ENCODE results near the gene LHX3.

LHX3 gene

GRCh38 chr9:136223871-136224640 is 19.1 kb upstream of the LHX3 start:
- peaks cover 9 to 67% of the 10 kb centered on the region in 2 donors for H3K36me3 ChIP-seq (replicated peaks in 1 of 2; ENCODE audit: control insufficient read depth in 2 of 2, insufficient read depth in 2 of 2, low read length in 2 of 2)
- no peak overlapping the region for H3K14ac ChIP-seq (ENCODE audit: low read length)
- no peak overlapping the region for H2BK12ac ChIP-seq (ENCODE audit: low read length)
- peaks cover 22% of the 10 kb centered on the region for H3K79me1 ChIP-seq (ENCODE audit: low read depth, low read length)
- no peak overlapping the region for H2AK5ac ChIP-seq (ENCODE audit: low read depth, low read length)
- H2AFZ ChIP-seq (ENCODE audit: low read length), result no peak overlapping the region
- peak overlapping the region; percentile 53 for H3K23ac ChIP-seq (ENCODE audit: low read depth, low read length, poor library complexity)
- H3K27ac ChIP-seq (replicated peaks; ENCODE audit: low read length), result no peak overlapping the region
- no peak overlapping the region for H3K4me2 ChIP-seq (ENCODE audit: insufficient read depth, low read length, poor library complexity, severe bottlenecking)
- H3K18ac ChIP-seq (ENCODE audit: low read length), result peak overlapping the region; percentile 27
- no peak for DNase-seq (ENCODE audit: low spot score)
- no peaks in the 10 kb centered on the region for H3K4me1 ChIP-seq (ENCODE audit: control insufficient read depth in 2 of 2, insufficient read depth in 1 of 2, low read depth in 1 of 2, low read length in 2 of 2)
- H3K9me3 ChIP-seq (replicated peaks in 1 of 2; ENCODE audit: control insufficient read depth in 2 of 2, insufficient read depth in 1 of 2, low read depth in 1 of 2, low read length in 2 of 2), result no peaks in the 10 kb centered on the region
- no peaks in the 10 kb centered on the region for H3K27me3 ChIP-seq (ENCODE audit: control insufficient read depth in 3 of 3, insufficient read depth in 3 of 3, low read depth in 1 of 3, low read length in 3 of 3)
- H3K9ac ChIP-seq (ENCODE audit: low read depth, low read length, poor library complexity), result no peak overlapping the region
- no peak overlapping the region for H3K4ac ChIP-seq (ENCODE audit: low read length)
- no peak overlapping the region for H2BK120ac ChIP-seq (ENCODE audit: low read depth, low read length)
- no peak overlapping the region for H4K8ac ChIP-seq (ENCODE audit: low read depth, low read length)
- no peak overlapping the region for H2BK5ac ChIP-seq (ENCODE audit: low read length)
- H2BK15ac ChIP-seq (ENCODE audit: low read length), result no peak overlapping the region
- no CpG with 5 or more reads among the region's 30 CpGs for WGBS, 2 donors (ENCODE audit: extremely low coverage in 2 of 2, insufficient read length in 2 of 2, insufficient replicate concordance in 1 of 2)
- peak overlapping the region in 1 of 2 donors; percentile 54 for H3K4me3 ChIP-seq (ENCODE audit: low read length in 2 of 2)
- no peak overlapping the region for H4K91ac ChIP-seq (ENCODE audit: low read depth, low read length, poor library complexity)

- Histone ChIP-seq H4K91ac (ENCODE audit: low read depth, low read length, poor library complexity) (no peak overlapping the region), H2BK12ac (ENCODE audit: low read length) (no peak overlapping the region), H3K23ac (ENCODE audit: low read depth, low read length, poor library complexity) (no peak overlapping the region), H4K8ac (ENCODE audit: low read depth, low read length) (no peak overlapping the region), H3K27me3 (ENCODE audit: control insufficient read depth in 3 of 3, insufficient read depth in 3 of 3, low read depth in 1 of 3, low read length in 3 of 3) (no peaks in the 10 kb centered on the region), H3K18ac (ENCODE audit: low read length) (no peak overlapping the region), H2BK15ac (ENCODE audit: low read length) (no peak overlapping the region), H3K4me1 (ENCODE audit: control insufficient read depth in 2 of 2, insufficient read depth in 1 of 2, low read depth in 1 of 2, low read length in 2 of 2) (no peaks in the 10 kb centered on the region), H3K36me3 (replicated peaks in 1 of 2; ENCODE audit: control insufficient read depth in 2 of 2, insufficient read depth in 2 of 2, low read length in 2 of 2) (peaks cover 14 to 74% of the 10 kb centered on the region in 2 donors), H2BK120ac (ENCODE audit: low read depth, low read length) (no peak overlapping the region), H3K4me2 (ENCODE audit: insufficient read depth, low read length, poor library complexity, severe bottlenecking) (no peak overlapping the region), H2BK5ac (ENCODE audit: low read length) (peak overlapping the region; percentile 46), H2AK5ac (ENCODE audit: low read depth, low read length) (no peak overlapping the region), H3K14ac (ENCODE audit: low read length) (no peak overlapping the region), H3K9me3 (replicated peaks in 1 of 2; ENCODE audit: control insufficient read depth in 2 of 2, insufficient read depth in 1 of 2, low read depth in 1 of 2, low read length in 2 of 2) (no peaks in the 10 kb centered on the region), H3K9ac (ENCODE audit: low read depth, low read length, poor library complexity) (no peak overlapping the region), H3K27ac (replicated peaks; ENCODE audit: low read length) (no peak overlapping the region), H3K4ac (ENCODE audit: low read length) (no peak overlapping the region), H3K79me1 (ENCODE audit: low read depth, low read length) (peaks cover 25% of the 10 kb centered on the region), H3K4me3 (ENCODE audit: low read length in 2 of 2) (no peak overlapping the region), H2AFZ (ENCODE audit: low read length) (no peak overlapping the region)
- DNase-seq (ENCODE audit: low spot score), result no peak
- no CpG with 5 or more reads among the region's 13 CpGs for WGBS, 2 donors (ENCODE audit: extremely low coverage in 2 of 2, insufficient read length in 2 of 2, insufficient replicate concordance in 1 of 2)
Observed at GRCh38 chr9:136222906-136223285, 18.0 kb upstream of the LHX3 start.

- H2BK12ac ChIP-seq (ENCODE audit: low read length), result no peak overlapping the region
- no peak overlapping the region for H3K4ac ChIP-seq (ENCODE audit: low read length)
- no CpG with 5 or more reads among the region's 38 CpGs for WGBS, 2 donors (ENCODE audit: extremely low coverage in 2 of 2, insufficient read length in 2 of 2, insufficient replicate concordance in 1 of 2)
- H2AFZ ChIP-seq (ENCODE audit: low read length), result no peak overlapping the region
- H3K4me3 ChIP-seq (ENCODE audit: low read length in 2 of 2), result no peak overlapping the region
- no peak overlapping the region for H3K9ac ChIP-seq (ENCODE audit: low read depth, low read length, poor library complexity)
- peak overlapping the region; percentile 21 for H3K18ac ChIP-seq (ENCODE audit: low read length)
- no peaks in the 10 kb centered on the region for H3K9me3 ChIP-seq (replicated peaks in 1 of 2; ENCODE audit: control insufficient read depth in 2 of 2, insufficient read depth in 1 of 2, low read depth in 1 of 2, low read length in 2 of 2)
- H3K27ac ChIP-seq (replicated peaks; ENCODE audit: low read length), result no peak overlapping the region
- H3K4me1 ChIP-seq (ENCODE audit: control insufficient read depth in 2 of 2, insufficient read depth in 1 of 2, low read depth in 1 of 2, low read length in 2 of 2), result no peaks in the 10 kb centered on the region
- peaks cover 25% of the 10 kb centered on the region for H3K79me1 ChIP-seq (ENCODE audit: low read depth, low read length)
- peak overlapping the region; percentile 46 for H2BK5ac ChIP-seq (ENCODE audit: low read length)
- peak overlapping the region; percentile 75 for H4K8ac ChIP-seq (ENCODE audit: low read depth, low read length)
- no peak overlapping the region for H4K91ac ChIP-seq (ENCODE audit: low read depth, low read length, poor library complexity)
- H3K23ac ChIP-seq (ENCODE audit: low read depth, low read length, poor library complexity), result no peak overlapping the region
- DNase-seq (ENCODE audit: low spot score), result no peak
- H2BK120ac ChIP-seq (ENCODE audit: low read depth, low read length), result no peak overlapping the region
- H3K36me3 ChIP-seq (replicated peaks in 1 of 2; ENCODE audit: control insufficient read depth in 2 of 2, insufficient read depth in 2 of 2, low read length in 2 of 2), result peaks cover 15 to 79% of the 10 kb centered on the region in 2 donors
- no peak overlapping the region for H3K14ac ChIP-seq (ENCODE audit: low read length)
- no peak overlapping the region for H2AK5ac ChIP-seq (ENCODE audit: low read depth, low read length)
- no peak overlapping the region for H3K4me2 ChIP-seq (ENCODE audit: insufficient read depth, low read length, poor library complexity, severe bottlenecking)
- H3K27me3 ChIP-seq (ENCODE audit: control insufficient read depth in 3 of 3, insufficient read depth in 3 of 3, low read depth in 1 of 3, low read length in 3 of 3), result no peaks in the 10 kb centered on the region
- no peak overlapping the region for H2BK15ac ChIP-seq (ENCODE audit: low read length)
Observed at GRCh38 chr9:136222166-136222905, 17.4 kb upstream of the LHX3 start.

GRCh38 chr9:136220017-136220729 is 15.2 kb upstream of the LHX3 start:
- Histone ChIP-seq H4K8ac (ENCODE audit: low read depth, low read length) (no peak overlapping the region), H3K27me3 (ENCODE audit: control insufficient read depth in 3 of 3, insufficient read depth in 3 of 3, low read depth in 1 of 3, low read length in 3 of 3) (no peaks in the 10 kb centered on the region), H2AK5ac (ENCODE audit: low read depth, low read length) (no peak overlapping the region), H3K27ac (replicated peaks; ENCODE audit: low read length) (no peak overlapping the region), H3K18ac (ENCODE audit: low read length) (no peak overlapping the region), H3K4me1 (ENCODE audit: control insufficient read depth in 2 of 2, insufficient read depth in 1 of 2, low read depth in 1 of 2, low read length in 2 of 2) (no peaks in the 10 kb centered on the region), H3K14ac (ENCODE audit: low read length) (no peak overlapping the region), H3K9ac (ENCODE audit: low read depth, low read length, poor library complexity) (no peak overlapping the region), H3K23ac (ENCODE audit: low read depth, low read length, poor library complexity) (no peak overlapping the region), H2BK12ac (ENCODE audit: low read length) (no peak overlapping the region), H3K79me1 (ENCODE audit: low read depth, low read length) (peaks cover 18% of the 10 kb centered on the region), H2AFZ (ENCODE audit: low read length) (no peak overlapping the region), H4K91ac (ENCODE audit: low read depth, low read length, poor library complexity) (no peak overlapping the region), H3K4me2 (ENCODE audit: insufficient read depth, low read length, poor library complexity, severe bottlenecking) (no peak overlapping the region), H3K9me3 (replicated peaks in 1 of 2; ENCODE audit: control insufficient read depth in 2 of 2, insufficient read depth in 1 of 2, low read depth in 1 of 2, low read length in 2 of 2) (no peaks in the 10 kb centered on the region), H2BK15ac (ENCODE audit: low read length) (no peak overlapping the region), H3K36me3 (replicated peaks in 1 of 2; ENCODE audit: control insufficient read depth in 2 of 2, insufficient read depth in 2 of 2, low read length in 2 of 2) (peaks cover 17 to 86% of the 10 kb centered on the region in 2 donors), H2BK120ac (ENCODE audit: low read depth, low read length) (no peak overlapping the region), H3K4ac (ENCODE audit: low read length) (no peak overlapping the region), H2BK5ac (ENCODE audit: low read length) (no peak overlapping the region), H3K4me3 (ENCODE audit: low read length in 2 of 2) (no peak overlapping the region)
- no CpG with 5 or more reads among the region's 15 CpGs for WGBS, 2 donors (ENCODE audit: extremely low coverage in 2 of 2, insufficient read length in 2 of 2, insufficient replicate concordance in 1 of 2)
- no peak for DNase-seq (ENCODE audit: low spot score)
